Activated CD4-positive, alpha-beta T cell treated with anti-CD3 and anti-CD28 coated beads for 1 hour (primary cell): ENCODE measurements around the gene ZNF182.
"Not testable (repeated sequence)": the region's sequence is repeated elsewhere in the genome, so short reads cannot be mapped to it uniquely, and the experiment has no call there.

ENCODE experiments used
- DNase-seq: peaks from one replicate; pipeline ENCODE4 v3.0.0-alpha.2; 2020

The ZNF182 gene

GRCh38 chrX:47992669-47993068, 11.1 kb downstream of the ZNF182 start:
- DNase-seq, result no peak

DNA sequence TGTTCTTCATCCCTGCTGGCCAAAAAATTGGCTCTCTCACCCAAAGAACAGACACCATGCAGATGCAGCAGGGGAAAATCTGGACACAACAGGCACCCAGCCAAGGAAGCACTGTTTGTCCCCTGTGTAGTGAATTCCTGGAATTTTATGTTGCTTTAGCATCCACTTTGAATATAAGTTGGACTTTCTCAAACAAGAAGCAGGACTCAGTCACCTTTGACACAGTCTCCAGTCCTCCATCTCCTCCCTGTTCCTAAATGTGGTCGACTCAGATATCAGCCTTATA, 11.8 kb downstream of the ZNF182 start:
- no peak for DNase-seq

DNA sequence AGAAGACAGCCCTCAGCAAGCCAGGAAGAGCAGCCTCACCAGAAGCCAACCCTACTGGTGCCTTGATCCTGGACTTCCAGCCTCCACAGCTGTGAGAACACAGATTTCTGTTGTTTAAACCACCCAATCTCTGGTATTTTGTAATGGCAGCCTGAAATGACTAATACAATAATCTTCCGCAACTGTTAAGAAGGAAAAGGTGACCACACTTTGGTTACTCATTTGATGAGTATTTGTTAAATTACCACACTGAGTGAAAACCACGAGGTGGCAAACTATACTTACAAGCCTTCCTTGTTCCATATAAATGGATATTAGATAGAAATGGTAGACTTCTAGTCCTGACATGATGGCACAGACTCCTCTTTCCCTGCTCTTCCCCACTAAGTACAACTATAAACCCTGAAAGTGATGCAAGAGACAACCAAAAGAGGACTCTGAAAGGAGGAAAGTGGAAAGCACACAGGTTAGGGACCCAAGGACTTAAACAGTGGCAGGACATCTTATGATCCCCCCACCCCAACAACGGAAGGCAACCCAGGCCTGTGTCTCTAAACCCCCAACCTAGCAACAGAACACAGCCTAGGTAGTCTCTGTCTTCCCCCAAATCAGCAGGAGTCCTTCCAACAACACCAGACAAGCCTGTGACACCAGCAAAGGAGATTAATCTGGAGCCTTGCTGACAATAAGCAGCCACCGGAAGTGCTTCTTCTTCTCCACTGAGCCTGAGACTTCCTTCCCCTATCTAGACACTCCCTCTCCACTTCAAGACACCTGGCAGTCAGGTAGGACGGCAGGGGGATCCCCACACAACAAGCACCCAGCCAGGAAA, 12.3 kb downstream of the ZNF182 start:
- no peak for DNase-seq

DNA sequence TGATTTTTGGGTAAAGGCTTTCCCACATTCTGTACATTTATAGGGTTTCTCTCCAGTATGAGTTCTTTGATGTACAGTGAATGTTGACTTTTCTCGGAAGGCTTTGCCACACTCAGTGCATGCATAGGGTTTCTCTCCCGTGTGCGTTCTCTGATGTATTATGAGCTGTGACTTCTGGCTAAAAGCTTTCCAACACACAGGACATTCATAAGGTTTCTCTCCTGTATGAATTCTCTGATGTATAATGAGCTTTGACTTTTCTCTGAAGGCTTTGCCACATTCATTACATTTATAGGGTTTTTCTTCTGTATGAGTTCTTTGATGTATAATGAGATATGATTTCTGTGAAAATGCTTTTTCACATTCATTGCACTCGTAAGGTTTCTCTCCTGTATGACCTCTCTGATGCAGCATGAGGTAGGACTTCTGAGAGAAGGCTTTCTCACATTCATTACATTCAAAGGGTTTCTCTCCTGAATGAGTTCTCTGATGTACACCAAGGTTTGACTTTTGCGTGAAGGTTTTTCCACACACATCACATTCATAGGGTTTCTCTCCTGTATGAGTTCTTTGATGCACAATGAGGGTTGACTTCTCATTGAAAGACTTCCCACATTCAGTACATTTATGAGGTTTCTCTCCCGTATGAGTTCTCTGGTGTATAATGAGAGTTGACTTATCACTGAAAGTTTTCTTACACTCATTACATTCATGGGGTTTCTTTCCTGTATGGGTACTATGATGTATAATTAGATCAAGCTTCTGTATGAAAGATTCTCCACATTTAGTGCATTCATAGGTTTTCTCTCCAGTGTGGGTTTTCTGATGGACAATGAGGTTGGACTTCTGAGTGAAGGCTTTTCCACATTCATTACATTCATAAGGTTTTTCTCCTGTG, 27.3 kb downstream of the ZNF182 start:
- DNase-seq, result no peak

DNA sequence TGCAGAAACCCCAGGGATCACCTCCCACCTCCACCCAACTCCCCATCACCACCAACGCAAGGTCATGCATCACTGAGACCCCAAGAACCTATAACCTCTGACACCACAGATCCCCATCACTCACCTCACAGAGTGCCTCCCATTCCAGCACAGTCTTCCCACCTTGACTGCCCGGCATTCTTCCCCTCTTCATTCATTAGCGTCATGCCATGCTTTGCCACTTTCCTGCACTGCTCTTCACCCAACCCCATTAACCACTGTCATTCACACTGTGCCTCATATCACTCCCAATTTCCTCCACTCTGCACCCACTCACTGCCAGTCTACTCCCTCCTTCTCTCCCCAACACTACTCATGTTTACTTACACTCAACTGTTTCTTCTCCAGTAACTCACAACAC, 30.6 kb downstream of the ZNF182 start:
- no peak for DNase-seq

- not testable (repeated sequence) for DNase-seq
These were observed 38.3 kb downstream of the ZNF182 start for GRCh38 chrX:47965526-47965925.

DNA sequence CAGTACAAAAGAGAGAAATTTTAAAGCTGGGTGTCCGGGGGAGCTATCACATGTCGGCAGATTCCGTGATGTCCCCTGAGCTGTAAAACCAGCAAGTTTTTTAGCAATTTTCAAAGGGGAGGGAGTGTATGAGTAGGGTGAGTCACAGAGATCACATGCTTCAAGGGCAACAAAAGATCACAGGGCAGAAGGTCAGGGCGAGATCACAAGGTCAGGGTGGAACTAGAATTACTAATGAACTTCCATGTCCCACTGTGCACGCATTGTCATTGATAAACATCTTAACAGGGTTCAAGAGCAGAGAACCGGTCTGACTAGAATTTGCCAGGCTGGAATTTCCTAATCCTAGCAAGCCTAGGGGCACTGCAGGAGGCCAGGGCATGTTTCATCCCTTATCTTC, 42.0 kb downstream of the ZNF182 start:
- not testable (repeated sequence) for DNase-seq

DNA sequence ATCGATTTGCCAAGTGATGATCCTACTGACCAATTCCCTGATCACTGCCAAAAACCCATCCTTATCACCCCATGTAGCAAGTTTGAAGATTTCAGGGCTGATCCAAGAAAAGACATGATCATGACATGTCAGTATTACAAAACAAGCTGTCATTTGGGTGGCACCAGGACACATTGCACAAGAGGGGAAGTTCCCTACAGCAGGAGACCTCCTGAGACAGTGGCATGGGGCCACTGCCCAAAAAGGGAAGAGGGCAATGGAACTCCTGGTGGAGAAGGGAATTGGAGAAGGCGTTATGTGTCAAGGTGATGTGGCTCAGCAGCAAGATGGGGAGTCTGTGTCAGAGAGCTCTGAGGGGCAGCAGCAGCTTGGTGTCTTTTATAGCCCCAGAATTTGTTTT, 43.4 kb downstream of the ZNF182 start:
- DNase-seq, result no peak

DNA sequence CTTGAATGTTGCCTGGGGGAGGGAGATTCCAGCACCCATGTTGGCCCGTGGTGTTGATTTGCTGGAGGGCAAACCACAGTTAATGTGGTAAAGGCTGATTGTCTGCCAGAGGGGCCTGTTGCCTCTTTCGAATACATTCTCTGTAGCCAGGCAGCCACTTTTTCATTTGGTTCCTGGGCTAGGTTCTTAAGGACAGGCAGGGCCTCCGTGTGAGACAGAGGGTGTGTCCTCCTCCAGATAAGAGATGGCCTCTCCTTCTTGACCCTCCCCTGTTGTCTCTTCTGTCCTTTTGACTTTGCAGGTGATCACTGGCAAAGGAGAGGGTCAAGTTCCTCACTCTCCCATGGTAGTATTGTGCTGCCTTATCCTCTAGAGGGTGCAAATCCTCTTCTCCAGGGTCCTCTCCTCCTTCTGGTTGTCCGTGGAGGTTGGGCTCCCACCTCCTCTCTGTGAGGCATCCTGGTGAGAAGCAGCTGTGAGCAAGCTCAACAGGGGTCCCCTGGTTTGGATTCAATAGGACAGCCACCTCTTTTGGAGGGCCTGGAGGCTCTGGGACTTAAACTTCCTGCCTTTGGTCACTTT, 44.9 kb downstream of the ZNF182 start:
- no peak for DNase-seq

DNA sequence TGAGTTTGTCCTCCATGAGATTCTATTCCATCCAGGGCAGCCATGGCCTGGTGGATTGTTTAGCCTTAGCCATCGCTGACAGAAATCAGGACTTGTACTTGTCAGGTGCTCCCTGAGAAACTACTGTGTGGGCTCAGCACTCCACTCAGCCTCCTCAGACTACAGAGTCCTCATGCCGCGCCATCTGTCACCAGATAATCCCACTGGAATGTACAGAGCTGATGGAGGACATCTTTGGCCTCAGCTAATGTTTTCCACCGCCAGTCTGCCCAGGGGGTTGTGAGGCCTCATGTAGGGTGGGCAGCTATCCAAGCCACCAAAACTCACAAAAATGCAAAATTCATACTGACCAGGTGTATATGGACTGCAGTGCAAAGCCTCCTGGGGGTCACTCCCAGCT, 45.6 kb downstream of the ZNF182 start:
- not testable (repeated sequence) for DNase-seq

DNA sequence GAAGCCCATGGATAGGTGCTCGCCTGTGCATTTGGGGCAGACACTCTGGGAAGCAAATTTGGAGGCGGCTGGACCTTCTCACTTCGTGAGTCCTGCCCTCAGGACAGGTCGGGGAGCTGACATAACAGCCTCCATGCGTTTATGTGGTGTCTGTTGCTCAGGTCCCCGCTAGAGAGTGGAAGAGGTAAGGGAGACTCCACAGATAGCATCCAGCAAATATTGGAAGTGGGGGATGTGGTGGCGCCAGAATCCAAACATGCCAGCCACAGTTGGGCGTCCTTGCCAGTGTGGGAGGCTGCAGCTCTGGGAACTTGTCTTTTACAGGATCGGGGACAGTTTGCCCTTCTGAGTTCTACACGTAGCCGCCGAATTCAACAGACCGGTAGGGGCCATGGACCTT, 47.8 kb downstream of the ZNF182 start:
- no peak for DNase-seq

- DNase-seq, result not testable (repeated sequence)
These were observed 48.5 kb downstream of the ZNF182 start for GRCh38 chrX:47955295-47955694.

DNA sequence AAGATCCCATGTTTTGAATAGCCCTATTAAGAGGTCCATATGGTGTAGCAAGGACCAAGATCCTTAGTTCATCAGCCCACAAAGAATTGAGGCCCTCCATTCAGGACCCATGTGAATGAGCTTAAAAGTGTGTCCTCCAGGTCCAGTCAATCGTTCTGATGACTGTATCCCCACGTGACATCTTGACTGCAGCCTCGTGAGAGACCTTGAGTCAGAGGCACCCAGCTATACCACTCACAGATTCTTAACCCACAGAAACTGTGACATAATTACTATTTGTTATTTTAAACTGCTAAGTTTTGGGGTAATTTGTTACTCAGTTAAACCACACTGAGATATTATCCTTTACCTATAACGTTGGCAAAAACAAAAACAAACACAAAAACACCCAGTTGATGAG, 62.4 kb downstream of the ZNF182 start:
- no peak for DNase-seq

GRCh38 chrX:47940448-47940847, 63.3 kb downstream of the ZNF182 start:
- DNase-seq, result no peak

DNA sequence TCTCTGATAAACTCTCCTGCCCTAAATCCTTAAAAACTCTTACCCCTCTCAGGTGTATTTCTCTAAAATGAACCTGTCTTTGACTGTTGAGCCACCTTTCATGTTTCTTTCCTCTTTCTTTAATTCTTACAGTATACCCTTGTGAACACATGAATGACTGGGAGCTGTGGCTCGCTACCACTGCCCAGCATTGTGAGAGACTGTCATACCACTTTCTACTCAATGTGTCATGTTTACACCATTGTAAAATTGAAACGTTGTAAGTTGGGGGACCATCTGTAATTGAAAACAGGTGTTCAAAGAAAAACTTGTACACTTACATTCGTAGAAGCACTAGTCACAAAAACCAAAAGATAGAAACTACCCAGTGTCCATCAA, 66.9 kb downstream of the ZNF182 start:
- no peak for DNase-seq

DNA sequence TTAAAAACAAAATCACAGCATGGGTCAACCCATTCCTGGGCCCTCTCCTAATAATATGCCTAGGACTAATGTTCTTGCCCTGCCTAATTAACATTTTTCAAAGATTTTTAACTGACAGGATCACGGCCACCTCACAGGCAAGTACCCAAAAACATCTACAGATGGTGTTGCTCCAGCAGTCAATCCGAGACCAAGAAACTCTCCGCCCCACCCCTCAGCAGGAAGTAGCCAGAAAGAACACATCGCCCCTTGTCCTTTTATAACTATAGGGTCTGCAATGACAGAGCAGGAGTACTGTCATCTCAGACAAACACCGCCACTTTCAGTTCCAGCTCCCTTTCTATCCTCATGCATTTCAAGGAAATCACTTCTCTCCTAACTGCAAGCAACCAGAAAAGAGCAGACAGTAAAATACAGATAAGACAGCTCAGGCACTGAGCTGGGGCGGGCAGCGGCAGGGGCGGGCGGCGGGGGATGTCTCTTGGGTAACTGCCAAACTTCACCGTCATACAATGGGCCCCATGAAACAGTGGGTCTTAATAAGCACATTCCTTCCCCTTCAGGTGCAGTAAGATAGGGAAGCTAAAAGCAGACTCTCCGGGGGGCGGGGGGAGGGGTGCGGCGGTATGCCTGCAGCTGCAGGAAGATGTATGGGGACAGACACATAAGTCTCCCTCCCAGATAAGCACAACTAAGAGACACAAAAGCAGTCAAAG, 67.4 kb downstream of the ZNF182 start:
- DNase-seq, result no peak

- no peak for DNase-seq
These were observed 69.8 kb downstream of the ZNF182 start for GRCh38 chrX:47933946-47934345.

GRCh38 chrX:47931970-47932369, 71.8 kb downstream of the ZNF182 start:
- DNase-seq, result not testable (repeated sequence)

DNA sequence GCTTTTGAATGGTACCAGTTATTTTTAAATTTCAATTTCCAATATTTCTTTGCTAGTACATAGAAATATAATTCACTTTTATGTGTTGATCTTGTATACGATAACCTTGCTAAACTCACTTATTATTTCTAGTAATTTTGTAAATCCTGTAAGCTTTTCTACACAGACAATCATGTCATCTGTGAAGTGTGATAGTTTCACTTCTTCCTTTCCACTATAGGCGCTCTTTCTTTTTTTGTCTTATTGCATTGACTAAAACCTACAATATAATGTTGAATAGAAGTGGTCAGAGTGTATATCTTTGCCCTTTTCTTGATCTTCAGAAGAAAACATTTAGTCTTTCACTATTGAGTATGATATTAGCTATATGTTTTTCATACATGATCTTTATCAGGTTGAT, 76.6 kb downstream of the ZNF182 start:
- no peak for DNase-seq
